ENCODE data around the gene P2RY11. TPM values are rescaled to one million over a fixed set of nuclear protein-coding genes. Genes with fewer than 3 reads are reported as not detected.

P2RY11 gene
- polyA plus RNA-seq, 3 donors = 11.1 to 16.8 (median 14.6) TPM

DNA sequence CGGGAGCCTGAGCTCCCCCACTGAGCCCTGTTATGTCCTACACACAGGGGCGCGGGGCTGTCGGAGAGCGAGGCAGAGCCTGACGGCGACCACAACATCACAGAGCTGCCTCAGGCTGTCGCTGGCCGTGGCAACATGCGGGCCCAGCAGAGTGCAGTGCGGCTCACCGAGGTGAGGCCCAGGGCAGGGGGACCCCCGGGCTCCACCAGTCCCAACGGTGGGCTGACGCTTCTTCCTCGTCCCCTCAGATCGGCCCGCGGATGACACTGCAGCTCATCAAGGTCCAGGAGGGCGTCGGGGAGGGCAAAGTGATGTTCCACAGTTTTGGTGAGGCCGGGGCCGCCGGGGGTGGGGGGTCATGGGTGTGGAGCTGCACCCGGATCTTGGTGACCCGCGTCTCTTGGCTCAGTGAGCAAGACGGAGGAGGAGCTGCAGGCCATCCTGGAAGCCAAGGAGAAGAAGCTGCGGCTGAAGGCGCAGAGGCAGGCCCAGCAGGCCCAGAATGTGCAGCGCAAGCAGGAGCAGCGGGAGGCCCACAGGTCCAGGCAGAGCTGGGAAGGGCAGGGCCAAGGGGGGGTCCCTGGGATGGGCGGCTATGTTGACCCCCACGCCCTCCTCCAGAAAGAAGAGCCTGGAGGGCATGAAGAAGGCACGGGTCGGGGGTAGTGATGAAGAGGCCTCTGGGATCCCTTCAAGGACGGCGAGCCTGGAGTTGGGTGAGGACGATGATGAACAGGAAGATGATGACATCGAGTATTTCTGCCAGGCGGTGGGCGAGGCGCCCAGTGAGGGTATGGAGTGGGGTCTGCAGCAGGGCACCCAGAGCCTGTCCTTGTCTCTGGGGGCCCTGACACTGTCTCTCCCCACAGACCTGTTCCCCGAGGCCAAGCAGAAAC is 1.2 kb upstream of the P2RY11 start:
- DNase-seq (ENCODE audit: extremely low read depth in 1 of 11, low read depth in 9 of 11, low spot score in 4 of 11) = no peak

DNA sequence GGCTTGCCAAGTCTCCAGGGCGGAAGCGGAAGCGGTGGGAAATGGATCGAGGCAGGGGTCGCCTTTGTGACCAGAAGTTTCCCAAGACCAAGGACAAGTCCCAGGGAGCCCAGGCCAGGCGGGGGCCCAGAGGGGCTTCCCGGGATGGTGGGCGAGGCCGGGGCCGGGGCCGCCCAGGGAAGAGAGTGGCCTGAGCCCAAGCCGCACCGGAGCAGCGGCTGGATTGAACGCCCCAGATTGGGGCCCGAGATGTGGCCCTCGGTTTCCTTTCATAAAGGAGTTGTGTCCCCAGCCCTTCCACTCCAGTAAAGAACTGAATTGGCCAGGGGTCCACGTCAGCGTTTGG is 548 bp upstream of the P2RY11 start:
- DNase-seq (ENCODE audit: extremely low read depth in 1 of 11, low read depth in 9 of 11, low spot score in 4 of 11) = no peak

- no peak for DNase-seq (ENCODE audit: extremely low read depth in 1 of 11, low read depth in 9 of 11, low spot score in 4 of 11)
Observed at GRCh38 chr19:10112037-10112761, 706 bp downstream of the P2RY11 start.

DNA sequence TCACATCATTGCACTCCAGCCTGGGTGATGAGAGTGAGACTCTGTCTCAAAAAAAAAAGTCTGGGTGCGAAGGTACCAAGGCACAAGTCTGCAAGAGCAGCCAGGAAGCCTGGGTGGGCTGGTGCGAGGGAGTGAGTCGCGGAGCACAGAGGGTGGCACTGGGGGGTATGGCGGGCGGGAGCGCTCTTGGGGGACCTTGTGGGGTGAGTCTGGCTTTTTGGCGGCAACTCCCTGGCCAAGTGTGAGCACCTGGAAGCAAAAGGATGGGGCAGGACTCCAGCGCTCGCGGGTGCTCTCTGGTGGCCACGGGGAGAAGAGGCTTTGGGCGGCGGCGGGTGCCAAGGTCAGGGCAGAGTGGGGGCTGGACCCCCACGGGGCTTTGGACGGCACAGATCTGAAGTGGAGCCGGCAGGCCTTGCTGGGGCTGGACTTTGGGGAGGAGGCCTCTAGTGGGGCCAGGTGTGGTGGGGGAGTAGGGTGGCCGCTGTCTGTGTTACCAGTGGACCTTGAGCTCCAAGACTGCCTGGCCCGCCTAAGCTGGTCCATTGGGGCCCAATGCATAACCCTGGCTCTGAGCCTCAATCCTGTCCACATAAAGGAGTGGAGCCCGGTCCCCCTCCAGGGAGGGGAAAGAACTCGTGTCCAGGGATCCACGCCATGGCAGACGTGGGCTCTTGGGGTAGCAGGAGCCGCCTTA is 1.6 kb downstream of the P2RY11 start:
- DNase-seq (ENCODE audit: extremely low read depth in 1 of 11, low read depth in 9 of 11, low spot score in 4 of 11) = no peak

DNA sequence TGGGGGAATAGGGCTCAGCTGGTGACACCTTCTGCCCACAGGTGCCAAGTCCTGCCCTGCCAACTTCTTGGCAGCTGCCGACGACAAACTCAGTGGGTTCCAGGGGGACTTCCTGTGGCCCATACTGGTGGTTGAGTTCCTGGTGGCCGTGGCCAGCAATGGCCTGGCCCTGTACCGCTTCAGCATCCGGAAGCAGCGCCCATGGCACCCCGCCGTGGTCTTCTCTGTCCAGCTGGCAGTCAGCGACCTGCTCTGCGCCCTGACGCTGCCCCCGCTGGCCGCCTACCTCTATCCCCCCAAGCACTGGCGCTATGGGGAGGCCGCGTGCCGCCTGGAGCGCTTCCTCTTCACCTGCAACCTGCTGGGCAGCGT is 2.1 kb downstream of the P2RY11 start:
- no peak for DNase-seq (ENCODE audit: extremely low read depth in 1 of 11, low read depth in 9 of 11, low spot score in 4 of 11)

GRCh38 chr19:10113964-10114650 is 2.6 kb downstream of the P2RY11 start:
- DNase-seq (ENCODE audit: extremely low read depth in 1 of 11, low read depth in 9 of 11, low spot score in 4 of 11) = no peak

DNA sequence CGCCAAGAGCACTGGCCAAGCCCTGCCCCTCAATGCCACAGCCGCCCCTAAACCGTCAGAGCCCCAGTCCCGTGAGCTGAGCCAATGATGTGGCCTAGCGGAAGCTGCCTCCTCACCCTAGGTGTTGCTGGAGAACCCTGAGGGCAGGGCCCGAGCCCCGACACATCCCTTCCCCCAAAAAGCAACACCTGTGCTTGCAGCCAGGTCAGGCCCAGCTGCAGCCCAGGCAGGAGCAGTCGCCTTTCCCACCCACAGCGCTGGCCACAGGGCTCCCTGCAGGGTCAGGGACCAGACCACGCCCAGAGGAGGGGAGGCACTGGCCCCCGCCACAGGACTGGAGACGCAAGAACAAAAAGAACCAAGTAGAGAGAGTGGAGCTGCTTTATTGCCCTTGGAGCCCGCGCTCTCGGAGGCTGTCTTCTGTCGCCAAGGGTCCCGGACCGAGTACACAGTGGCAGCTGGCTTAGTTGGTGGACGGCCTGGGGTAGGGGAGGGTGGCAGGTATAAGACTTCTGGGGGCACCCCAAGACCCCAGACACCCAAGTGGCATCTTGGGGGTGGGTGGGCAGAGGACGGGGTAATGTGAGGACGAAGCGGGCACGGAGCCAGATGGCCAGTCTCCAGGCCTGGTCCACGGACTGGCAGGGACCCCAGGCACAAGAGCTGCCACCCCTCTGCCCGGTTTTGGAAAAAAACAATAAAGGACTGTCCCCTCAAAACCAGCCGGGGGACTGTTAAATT is 3.3 kb downstream of the P2RY11 start:
- DNase-seq (ENCODE audit: extremely low read depth in 1 of 11, low read depth in 9 of 11, low spot score in 4 of 11) = no peak

GRCh38 chr19:10115392-10116084 is 4.0 kb downstream of the P2RY11 start:
- DNase-seq (ENCODE audit: extremely low read depth in 1 of 11, low read depth in 9 of 11, low spot score in 4 of 11) = no peak

DNA sequence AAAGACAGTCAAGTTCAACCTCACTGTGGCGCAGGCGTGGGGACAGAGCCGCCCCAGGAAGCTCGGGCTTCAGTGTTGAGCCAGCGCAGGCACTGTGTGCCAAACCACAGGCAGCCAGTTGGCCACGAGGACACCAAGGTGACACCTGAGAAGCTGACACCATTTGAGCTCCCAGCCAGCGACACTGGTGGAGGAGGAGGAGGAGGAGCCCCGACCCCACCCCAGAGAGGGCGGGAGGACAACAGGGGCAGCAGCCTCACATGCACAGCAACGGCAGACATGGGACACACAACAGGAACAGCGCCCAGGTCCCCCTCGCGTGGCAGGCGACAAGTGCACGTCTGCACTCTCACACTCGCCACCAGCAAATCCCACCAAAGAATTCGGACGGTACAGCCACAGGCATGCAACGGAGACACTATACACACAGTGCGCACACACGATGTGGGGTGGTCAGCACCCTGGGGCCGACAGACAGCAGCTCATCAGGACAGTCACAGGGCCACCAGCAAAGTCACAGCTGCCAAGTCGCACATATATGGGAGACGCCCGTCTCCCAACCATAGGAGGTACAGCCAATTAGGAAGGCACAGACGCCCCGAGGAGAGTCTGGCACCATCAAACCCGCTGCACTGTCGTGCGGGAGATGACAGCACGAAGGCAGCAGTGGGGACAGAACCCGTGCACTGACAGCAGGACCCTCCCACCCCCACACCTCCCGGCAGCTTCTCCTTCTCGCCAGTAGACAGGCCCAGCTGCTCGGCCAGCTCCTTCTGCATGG is 4.8 kb downstream of the P2RY11 start:
- DNase-seq (ENCODE audit: extremely low read depth in 1 of 11, low read depth in 9 of 11, low spot score in 4 of 11) = no peak

DNA sequence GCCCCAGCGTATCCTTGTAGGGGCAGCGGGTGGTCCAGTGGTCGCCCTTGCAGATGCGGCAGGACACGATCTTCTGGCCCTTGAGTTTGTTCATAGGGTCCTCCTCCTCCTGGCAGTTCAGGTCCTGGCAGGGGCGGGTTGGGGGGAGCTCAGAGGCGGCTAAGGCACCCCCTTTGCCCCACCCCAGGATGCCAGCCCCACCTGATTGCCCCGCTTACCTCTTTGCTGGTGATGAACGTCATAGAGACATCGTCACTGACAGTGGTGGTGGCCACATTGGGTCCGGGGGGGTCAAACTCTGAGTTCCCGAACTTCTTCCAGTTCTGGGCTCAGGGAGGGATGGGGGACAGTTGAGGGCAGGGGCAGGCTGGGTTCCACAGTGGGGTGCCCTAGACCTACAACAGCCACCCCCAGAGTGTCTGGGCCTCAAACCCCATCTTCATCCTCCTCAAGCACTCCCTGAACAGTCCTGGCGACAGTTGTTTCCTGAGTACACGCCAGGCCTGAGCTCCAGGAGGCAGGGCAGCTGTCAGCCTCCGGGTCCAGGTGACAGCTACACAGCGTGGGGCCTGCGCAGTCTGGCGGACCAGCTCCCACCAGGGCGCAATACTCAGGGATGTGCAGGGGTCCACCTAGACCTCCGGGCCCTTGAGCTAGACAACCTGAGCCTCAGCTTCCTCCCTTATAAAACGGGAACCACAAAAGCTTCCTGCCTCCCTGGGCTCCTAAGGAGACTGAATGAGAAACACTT is 5.5 kb downstream of the P2RY11 start:
- DNase-seq (ENCODE audit: extremely low read depth in 1 of 11, low read depth in 9 of 11, low spot score in 4 of 11) = no peak

- DNase-seq (ENCODE audit: extremely low read depth in 1 of 11, low read depth in 9 of 11, low spot score in 4 of 11) = no peak
Observed at GRCh38 chr19:10118960-10119359, 7.5 kb downstream of the P2RY11 start.

DNA sequence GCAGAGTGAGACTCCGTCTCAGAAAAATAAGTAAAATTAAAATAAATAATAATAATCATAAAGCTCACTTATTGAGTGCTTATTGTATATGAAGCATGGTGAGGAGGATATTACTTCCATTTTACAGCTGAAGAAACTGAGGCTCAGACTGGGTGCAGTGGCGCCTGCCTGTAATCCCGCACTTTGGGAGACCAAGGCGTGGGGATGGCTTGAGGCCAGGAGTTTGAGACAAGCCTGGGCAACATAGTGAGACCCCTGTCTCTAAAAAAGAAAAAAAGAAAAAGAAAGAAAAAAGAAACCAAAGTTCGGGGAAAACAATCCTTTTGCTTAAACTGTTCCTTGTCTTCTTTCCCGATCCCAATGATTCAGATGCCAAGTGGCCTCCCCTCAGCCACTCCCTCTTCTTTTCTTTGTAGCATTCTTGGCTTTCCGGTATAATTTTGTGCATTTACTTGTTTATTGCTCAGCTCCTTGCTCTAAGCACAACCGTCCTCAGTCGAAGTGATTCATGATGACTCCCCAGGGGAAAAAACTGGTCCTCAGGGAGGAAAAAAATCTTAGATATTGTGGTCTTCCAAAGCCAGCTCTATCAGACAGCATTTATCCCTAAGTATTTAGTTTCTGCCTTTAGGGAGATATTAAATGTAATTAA is 9.2 kb downstream of the P2RY11 start:
- DNase-seq (ENCODE audit: extremely low read depth in 1 of 11, low read depth in 9 of 11, low spot score in 4 of 11) = no peak

GRCh38 chr19:10122045-10122444 is 10.6 kb downstream of the P2RY11 start:
- no peak for DNase-seq (ENCODE audit: extremely low read depth in 1 of 11, low read depth in 9 of 11, low spot score in 4 of 11)

- no peak for DNase-seq (ENCODE audit: extremely low read depth in 1 of 11, low read depth in 9 of 11, low spot score in 4 of 11)
Observed at GRCh38 chr19:10124429-10124828, 12.9 kb downstream of the P2RY11 start.

GRCh38 chr19:10126213-10126639 is 14.7 kb downstream of the P2RY11 start:
- no peak for DNase-seq (ENCODE audit: extremely low read depth in 1 of 11, low read depth in 9 of 11, low spot score in 4 of 11)

DNA sequence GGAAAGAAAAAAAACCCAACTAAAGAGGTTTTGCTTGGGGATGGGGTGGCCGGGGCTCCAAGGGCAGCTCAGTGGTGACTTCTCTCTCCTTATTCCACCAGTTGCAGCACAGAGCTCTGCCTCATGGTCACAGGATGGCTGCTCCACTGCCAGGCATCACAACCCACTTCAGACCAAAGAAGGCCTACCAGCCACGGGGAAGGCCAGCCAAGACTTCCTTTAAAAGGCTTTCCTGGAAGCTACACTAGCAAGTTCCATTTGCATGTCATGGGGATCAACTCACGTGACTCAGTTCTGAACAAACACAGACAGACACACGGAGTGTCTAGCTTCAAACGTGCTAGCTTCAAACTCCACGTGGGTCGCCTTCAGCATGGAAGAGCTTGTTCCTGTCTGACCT is 21.4 kb downstream of the P2RY11 start:
- no peak for DNase-seq (ENCODE audit: extremely low read depth in 1 of 11, low read depth in 9 of 11, low spot score in 4 of 11)

Data from renal cortex interstitium (tissue), 11 donors.